HG03520 (cell line): ENCODE data around the gene ZXDC.
A peak's percentile ranks its signal among the peaks of the same experiment; 100 is the strongest.

ENCODE experiments used
- ATAC-seq: cut with Tn5 transposase; IDR thresholded peaks from one replicate; pipeline ENCODE4 v1.9.1; 2021; ENCODE audit warnings: mild to moderate bottlenecking, moderate library complexity; ENCODE audit not compliant: unreplicated experiment

The ZXDC gene

DNA sequence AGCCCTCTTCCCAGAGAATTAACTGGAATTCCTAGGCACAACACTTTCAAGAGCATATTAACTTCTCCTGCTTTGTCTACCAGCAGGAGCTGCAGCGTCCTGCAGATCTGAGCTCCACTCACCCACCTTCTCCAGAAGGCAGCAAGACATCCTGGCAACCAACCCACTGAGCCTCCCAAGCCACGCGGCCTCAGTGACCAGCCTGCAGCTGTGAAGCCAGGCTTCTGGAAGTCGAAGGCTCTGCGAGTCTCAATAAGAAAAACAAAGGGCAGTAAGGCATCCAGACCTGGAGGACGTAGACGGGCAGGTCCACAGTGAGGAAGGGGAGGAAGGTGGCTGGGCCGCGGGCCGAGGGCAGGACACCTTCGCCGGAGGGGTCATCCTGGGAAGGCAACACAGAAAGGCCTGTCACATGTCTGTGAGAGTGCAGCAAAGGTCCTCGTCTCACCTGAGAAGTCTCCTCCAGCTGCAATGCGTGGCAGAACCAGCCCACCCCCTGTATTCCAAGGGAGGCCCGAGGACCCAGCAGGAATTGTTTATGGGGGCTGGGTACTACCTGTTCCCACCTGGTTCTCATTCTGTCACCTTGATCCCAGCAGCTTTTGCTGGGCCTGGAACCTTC is 36.2 kb downstream of the ZXDC start:
- ATAC-seq: no peak

DNA sequence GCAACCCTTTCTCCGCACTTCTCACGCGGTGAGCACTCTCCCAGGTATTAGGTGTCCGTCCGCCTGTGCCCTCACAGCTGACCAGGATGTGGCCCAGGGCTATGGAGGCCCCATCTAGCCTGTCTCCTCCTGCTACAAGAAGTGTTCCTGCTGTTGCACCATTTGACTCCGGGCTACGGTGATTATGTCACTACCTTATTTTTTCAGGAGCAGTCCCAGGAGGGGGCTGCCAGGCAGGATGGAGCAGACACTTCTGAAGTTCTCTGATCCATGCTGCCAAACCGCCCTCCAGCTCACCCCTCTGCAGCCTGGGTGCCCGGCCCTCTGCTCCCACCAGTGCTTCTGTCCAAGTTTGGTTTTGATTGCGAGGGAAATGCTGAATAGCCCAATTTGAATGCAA is 36.9 kb downstream of the ZXDC start:
- ATAC-seq: no peak

DNA sequence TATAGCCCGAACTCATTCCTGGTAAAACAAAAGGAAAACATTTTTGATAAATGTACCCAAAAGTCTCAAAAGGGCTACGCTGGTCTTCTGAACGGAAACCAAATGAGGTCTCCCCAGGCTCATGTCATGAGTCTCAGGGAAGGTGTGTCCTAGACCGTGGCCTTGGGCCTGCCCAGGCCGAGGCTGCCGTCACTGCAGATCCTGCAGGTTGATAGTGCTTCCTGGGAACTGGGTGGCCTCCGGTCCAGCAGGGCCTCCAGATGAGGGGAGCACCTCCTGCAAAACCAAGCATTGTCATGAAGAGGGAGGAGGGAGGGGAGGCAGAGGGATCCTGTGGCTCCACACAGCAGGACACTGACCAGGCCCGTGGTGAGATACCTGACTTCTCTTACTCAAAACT is 37.5 kb downstream of the ZXDC start:
- no peak for ATAC-seq

DNA sequence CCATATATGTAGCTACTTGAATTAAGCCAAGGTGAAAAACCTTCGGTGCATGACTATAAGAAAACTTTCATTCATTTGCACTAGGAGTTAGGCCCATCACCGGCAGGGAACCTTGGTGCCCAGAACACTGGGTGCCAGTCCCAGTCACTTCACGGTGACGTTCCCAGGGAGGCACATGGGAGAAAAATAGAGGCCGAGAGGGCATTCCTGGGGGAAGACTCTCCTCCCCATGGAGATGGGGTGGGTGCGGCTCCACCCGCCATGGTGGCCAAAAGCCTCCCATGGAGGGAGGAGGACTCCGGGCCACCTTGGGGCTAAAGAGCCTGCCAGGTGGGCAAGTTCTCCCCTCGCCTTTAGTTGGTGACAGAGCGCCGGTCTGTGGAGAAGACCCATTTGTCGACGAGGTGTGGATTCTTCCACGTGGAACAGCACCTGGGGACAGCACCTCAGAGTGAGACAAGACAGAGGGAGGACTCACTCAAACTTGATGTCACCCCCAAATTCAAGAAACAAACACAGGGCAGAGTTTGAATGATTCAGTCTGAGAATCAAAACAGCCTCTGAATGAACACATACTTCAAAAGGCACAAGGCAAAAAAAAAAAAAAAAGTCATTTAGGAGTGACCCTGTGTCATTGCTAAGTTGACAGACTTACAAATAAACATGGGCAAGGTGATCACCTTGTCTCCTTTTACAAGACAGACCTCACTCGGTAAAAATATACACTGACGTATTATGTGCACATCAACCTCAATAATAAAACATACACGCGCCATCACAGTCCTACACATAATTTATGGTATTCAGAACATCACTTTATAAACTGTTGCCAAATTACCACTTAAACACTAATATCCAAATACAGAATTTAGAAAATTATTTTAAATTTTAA is 38.6 kb downstream of the ZXDC start:
- ATAC-seq: no peak

DNA sequence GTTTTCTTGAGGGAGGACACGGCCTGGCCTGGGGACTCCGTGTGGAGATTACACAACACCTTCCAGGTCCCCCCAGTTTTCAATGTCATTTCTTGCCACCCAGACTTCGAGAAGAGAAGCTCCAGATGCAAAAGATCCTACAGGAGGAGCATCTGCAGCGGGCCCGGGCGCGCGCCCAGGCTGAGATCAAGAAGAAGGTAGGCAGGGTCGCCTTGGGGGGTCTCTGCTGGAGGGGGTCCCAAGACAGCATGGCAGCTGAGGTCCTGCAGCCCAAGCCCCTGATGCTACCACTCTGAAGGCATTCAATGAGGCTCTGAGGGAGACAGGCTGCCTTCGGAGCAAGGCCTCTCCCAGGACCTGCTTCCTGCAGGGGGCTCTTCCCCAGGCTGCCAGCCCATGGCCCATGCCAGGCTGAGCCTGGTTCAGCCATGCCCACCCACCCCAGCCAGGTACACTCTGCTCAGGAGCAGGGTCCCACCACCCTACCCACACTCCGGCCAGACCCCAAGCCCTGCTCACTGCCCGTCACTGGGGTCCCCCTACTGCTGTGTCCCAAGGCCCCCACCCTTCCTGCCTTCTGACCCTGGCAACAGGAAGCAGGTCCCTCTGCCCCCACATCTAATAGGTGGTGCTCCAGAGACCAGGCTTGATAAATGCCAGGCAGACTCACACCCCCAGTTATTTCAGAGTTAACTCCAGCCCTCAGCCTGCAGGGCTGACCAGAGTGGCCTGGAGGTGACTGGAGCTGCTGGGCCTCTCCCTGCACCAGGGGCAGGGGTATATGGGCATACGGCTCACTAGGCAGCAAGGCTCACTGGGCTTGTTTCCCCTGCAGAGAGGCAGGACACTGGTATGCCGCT is 40.0 kb downstream of the ZXDC start:
- ATAC-seq: no peak

DNA sequence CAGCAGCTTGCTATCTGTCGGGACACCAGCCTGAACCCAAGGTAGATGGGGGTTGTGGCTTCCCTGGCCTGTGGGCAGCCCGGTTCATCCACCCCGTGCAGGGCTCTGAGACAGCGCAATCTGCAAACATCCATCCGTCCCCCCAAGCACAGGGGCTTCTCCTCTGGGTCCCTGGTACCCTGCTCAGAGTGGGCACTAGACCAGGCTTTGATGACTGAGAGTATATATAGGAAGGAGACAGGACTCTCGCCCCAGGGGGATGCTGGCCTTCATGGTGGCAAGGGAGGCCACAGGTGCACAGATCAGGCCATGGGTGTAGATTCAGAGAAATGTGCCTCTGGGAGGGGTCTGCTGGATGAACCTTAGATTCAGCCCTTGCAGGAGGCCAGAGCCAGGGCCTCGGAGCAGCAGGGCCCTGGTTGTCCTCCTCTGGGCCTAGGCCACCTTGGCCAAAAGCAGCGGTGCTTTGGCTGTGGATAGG is 40.7 kb downstream of the ZXDC start:
- no peak for ATAC-seq

DNA sequence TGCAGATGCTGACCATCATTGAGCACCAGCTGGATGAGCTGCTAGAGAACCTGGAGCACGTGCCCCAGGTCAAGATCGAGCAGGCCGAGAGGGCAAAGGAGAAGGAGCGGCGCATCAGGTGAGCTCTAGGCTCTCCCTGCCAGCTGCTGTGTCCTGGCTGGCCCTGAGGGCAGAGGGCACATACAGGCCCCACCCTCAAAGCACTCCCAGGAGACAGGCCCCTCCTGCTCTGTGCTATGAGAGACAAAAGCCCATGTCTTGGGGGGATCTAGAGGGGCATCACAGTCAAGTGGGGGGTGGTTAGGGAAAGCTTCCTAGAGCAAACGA is 41.5 kb downstream of the ZXDC start:
- ATAC-seq: no peak

DNA sequence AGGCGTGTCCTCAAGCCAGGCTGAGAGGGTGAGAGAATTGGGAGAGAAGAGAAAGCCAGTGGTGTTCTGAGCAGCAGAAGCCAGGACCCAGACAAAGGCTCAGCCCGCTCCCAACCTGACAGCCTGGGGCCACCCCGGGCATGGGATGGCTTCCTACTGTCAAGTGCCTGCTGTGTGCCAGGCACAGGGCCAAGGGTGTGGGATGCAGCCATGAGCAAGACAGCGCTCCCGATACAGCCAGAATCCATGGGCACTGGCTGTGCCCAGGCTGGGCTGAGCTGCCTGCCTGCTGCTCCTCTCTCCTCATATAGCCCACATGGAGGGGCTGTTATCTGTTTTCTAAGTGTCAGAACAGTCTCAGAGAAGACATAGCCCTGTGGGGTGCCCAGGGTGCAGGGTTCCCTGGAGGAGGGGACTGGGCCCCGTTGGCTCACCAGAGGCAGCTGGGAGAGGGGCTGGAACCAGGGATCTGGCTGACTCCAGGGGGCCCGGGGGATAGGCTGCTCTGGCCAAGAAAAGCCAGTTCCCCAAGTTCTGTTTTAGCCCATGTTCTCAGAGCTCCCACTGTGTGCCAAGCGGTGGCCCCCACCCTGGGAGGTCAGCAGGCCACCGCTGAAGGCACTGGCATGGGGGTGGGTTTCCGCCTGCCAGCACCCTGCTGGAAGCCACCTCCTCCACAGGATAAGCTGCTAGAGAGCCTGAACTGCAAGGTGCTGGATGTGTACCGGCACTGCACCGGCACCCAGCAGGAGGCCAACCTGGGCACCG is 42.0 kb downstream of the ZXDC start:
- ATAC-seq: no peak

DNA sequence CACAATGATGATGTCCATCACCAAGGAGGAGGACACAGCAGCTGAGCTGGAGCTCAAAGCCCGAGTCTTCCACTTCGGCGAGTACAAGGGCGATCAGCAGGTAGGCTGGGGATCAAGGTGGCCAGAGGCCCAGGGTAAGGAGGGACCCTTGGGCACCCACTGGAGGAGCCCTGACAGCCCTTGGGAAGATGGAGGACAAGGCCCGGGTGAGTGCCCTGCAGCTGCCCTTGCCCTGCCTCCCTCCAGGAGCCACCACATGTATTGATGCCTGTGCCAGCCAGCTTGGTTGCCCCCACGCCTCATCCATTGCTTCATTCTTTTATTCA is 42.6 kb downstream of the ZXDC start:
- no peak for ATAC-seq

DNA sequence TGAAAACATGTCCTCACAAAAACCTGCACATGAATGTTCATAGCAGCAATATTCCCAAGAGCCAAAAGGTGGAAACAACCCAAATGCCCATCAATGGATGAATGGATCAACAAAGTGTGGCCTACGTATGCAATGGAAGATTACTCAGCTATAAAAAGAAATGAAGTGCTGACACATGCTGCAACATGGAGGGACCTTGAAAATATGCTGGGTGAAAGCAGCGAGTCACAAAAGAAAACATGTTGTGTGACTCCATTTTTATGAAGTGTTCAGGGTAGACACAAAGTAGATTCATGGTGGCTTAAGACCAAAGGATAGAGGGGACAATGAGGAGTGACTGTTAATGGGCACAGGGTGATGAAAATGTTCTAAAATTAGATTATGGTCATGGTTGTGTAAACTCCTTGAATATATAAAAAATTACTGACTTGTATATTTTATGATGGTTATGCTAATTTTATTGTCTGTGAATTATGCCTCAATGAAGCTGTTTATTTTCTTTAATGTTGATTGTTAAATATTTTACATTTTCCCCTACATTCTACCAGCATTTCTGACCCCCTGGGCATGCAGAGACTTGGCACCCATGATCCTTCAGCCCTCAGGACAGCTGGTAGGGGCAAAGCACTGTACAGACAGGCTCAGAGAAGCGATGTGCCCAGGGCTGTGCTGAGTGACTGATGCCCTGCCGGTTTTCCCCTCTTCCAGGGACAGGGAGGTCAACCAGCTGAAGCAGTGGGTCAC is 43.2 kb downstream of the ZXDC start:
- no peak for ATAC-seq

DNA sequence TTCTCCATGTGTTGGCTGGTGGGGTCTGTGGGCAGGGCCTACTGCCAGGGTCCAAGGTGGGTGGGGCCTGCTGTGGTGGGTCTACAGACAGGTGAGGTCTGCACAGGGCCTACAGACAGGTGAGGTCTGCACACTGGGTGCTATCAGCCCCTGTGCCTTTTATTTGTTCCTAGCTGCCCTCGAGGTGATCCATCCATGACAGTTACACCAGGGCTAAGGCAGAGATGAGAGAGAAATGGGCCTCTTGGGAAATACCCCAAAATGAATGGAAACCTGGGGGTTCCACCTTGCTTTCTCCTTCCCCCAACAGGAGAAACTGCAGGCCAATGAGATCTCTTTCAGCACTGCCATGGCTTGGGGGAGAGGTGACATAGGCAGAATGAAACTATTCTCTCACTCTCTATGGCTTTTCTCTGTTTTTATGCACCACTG is 44.6 kb downstream of the ZXDC start:
- peak; percentile 55 for ATAC-seq

DNA sequence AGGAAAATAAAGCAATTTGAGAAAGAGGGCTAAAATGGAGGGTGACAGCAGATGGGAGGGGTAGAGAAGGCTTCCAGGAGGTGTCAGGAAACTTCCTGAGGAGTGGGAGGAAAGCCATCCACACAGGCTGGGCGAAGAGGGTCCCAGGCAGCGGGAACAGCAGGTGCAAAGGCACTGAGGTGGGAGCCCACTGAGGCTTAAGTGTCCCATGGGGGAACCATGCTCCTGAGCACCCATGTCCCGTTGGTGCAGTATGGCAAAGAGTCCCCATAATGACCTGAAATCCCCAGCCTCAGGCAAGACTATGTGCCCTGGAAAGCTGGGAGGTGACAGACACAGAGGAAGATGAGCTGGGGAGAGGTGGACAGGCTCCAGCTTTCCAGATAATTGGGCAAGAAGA is 50.9 kb downstream of the ZXDC start:
- ATAC-seq: no peak

DNA sequence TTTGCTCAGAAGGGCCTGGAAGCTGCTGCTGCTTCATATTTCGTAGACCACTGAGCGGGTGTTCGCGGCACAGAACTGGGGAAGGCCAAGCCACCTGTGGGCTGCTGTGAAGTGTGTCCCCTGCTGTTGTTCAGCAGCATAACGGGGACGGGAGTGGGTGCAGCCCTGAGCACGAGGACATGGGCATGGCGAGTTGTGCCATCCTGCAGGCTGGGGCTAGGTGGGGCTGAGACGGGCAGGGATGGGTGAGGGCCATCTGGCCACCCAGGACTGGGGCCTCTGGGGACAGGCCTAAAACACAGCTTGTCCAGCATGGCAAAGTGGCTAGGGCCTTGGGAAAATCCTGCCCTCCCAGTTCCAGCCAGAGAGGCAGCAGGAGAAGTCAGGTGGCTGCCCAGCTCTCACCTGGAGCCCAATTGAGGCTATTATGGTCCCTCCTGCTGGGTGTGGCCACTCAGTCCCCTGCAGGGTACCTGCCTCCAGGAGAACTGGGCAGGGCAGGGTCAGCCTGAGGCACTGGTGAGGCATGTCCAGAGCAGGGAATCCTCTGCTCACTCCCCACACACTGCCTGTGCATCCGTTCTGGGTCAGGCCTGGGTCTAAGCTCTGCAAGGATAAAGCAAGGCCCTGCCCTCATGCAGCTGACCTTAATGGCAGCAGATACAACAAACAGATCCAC is 51.5 kb downstream of the ZXDC start:
- ATAC-seq: no peak

DNA sequence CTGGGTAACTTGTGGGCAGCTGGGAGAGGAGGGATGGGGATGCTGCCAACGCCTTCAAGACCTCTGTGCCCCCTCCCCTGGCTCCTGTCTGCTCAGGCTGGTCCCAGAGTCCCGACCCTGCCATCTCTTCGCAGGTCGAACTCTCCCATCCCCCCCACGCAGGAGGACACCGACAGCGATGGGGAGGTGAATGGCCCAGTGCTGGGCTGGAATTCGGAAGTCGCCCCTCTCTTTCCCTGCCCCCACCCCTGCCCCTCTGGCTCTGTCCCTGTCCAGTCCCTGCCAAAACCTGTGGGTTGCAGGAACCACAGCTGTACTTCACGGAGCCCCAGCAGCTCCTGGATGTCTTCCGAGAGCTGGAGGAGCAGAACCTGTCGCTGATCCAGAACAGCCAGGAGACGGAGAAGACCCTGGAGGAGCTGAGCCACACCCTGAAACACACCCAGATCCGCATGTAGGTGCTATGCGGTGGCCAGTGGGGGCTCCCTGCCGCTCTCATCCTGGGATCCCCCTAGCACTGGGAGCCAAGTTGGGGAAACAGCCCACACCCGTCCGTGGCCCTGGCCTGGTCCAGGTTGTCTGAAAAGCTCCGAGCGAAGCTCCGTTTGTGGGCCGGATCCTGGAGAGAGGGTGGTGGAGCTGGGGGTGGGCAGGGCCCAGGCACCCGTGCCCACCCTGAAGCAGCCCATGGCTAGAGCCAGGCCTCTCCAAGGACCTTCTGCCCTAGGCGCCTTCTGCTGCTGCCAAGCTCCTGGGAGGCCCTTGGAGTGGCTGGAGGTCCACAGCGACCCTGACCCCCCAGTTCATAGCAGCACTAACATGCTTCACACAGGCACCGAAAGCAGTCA is 52.3 kb downstream of the ZXDC start:
- no peak for ATAC-seq

DNA sequence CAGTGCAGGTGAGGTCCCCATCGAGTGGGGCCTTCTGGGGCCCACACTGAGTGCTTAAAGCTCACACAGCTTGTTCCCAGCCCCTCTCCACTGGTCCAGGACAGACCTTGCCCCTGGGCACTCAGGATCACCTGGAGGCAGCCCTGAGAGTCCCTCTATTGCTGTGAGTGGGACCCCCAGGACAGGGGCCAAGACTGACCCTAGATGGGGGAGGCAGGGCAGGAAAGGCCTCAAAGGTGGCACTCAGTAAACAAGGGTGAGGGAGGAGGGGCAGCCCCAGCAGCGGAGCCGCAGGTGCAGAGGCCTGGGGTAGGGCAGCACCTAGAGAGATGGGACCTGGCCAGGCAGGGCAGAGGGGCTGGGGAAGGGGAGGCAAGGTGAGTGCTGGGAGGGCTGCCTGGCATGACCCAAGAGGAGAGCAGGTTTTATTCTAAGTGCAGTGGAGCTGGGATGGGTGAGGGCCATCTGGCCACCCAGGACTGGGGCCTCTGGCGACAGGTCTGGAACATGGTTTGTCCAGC is 53.1 kb downstream of the ZXDC start:
- no peak for ATAC-seq

DNA sequence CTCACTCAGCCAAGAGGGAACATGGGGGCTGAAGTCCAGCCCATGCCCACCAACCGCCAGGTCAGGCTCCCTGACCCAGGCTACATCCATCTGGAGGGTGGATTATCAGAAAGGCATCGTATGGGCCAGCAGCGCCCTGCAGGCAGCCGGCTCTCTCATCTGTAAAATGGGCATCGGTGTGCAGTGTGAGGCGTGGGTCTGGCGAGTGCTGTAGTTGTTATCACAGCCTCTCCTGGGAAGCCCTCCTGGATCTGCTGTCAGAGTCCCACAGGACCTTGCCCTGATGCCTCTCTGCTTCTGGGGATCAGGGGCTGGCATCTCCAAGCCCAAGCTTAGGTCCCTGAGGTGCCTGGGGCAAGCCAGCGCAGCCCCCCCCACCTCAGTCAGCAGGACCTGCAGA is 53.6 kb downstream of the ZXDC start:
- no peak for ATAC-seq

DNA sequence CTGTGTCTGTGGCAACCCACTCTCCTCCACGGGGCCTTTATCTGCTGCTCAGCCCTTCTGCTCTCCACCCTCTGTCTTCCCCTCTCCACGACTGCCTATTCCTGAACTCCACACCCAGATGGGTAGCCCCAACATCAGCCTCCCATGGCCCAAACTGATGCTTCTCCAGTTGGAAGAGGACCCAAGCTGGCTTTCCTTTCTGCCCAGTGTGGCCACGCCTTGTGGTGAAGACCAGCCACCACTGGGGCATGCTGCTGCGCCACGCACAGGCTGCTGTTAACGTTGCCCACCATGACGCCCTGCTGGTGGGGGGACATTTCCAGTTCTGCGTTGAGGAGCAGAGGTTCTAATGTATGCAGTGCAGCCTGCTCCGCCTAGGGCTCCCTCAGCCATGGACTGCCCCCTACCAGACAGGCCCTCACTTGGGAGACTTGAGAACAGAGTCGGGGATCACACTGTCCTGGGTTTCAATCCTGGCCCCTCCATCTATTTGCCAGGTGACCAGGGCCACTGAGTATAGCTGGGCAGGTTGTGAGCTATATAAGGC is 54.0 kb downstream of the ZXDC start:
- ATAC-seq: no peak
